Hepatocyte (in vitro differentiated cells): Measurements from ENCODE around the gene TIMM44.
"Not testable (repeated sequence)": the region's sequence is repeated elsewhere in the genome, so short reads cannot be mapped to it uniquely, and the experiment has no call there.

ENCODE experiments used
- EZH2 ChIP-seq: fragments of 200-600 bp; sonication (generic); IDR thresholded peaks from 2 replicates; pipeline ENCODE4 v1.6.1; 2016; ENCODE audit warnings: antibody characterized with exemption, mild to moderate bottlenecking, borderline replicate concordance
- TF ChIP-seq, protein P1 (sequence below): fragments of 200-600 bp; sonication (generic); IDR thresholded peaks from 2 replicates; pipeline ENCODE4 v1.5.1; 2016; ENCODE audit warnings: antibody characterized with exemption, mild to moderate bottlenecking; ENCODE audit not compliant: poor library complexity

DNA sequence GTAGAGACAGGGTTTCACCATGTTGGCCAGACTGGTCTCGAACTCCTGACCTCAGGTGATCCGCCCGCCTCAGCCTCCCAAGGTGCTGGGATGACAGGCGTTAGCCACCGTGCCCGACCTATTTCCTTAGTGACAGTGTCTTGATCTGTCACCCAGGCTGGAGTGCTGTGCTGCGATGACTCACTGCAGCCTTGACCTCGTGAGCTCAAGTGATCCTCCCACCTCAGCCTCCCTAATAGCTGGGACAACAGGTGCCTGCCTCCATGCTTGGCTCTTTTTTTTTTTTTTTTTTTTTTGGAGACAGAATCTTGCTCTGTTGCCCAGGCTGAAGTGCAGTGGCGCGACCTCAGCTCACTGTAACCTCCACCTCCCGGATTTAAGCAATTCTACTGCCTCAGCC lies 13.4 kb downstream of the TIMM44 start:
- TF ChIP-seq, protein P1, sequence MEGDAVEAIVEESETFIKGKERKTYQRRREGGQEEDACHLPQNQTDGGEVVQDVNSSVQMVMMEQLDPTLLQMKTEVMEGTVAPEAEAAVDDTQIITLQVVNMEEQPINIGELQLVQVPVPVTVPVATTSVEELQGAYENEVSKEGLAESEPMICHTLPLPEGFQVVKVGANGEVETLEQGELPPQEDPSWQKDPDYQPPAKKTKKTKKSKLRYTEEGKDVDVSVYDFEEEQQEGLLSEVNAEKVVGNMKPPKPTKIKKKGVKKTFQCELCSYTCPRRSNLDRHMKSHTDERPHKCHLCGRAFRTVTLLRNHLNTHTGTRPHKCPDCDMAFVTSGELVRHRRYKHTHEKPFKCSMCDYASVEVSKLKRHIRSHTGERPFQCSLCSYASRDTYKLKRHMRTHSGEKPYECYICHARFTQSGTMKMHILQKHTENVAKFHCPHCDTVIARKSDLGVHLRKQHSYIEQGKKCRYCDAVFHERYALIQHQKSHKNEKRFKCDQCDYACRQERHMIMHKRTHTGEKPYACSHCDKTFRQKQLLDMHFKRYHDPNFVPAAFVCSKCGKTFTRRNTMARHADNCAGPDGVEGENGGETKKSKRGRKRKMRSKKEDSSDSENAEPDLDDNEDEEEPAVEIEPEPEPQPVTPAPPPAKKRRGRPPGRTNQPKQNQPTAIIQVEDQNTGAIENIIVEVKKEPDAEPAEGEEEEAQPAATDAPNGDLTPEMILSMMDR, result not testable (repeated sequence)
- TF ChIP-seq EZH2, result not testable (repeated sequence)
